ENCODE data around the gene ABCC4. TPM values are rescaled to one million over a fixed set of nuclear protein-coding genes. Genes with fewer than 3 reads are reported as not detected.
A peak's percentile ranks its signal among the peaks of the same experiment; 100 is the strongest.
"Not testable (repeated sequence)": the region's sequence is repeated elsewhere in the genome, so short reads cannot be mapped to it uniquely, and the experiment has no call there.

Gene ABCC4
- total RNA-seq, 5 donors from 2014 or later (not counting 1 experiment from before 2014, with no cell fraction given), result 8.9 to 12.5 (median 9.5) TPM

DNA sequence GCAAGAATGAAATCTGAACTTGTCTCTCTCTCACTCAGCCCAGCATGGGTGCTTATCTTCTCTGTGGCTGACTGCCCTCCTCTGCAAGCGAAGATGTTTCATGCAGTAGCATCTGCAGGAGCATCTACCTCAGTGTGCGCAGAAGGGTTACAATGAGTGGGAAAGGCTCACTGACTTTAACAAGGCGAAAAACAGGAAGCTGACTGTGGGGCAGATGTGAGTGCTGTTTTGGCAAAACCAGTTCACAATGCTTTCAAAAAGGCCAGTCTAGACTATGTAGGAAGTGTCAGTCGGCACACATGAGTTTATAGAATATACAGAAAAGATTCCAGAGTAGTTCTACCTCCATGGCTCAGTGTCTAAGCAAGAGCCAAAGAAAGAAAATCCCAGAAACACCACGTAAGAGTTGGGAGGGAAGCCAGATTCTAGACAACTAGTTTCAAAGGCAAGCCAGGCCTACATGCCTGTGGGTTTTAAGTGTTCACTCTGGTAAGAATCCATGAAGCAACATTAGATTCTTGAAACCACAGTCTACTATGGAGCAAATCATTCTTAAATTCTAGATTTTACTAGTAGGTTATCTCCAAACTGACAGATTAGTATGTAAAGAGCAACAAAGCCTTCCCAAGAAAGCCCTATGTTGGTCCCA, 124.5 kb downstream of the ABCC4 start:
- no peaks in the 10 kb centered on the region for H3K27me3 ChIP-seq (replicated peaks in 1 of 2; ENCODE audit: control insufficient read depth in 2 of 2, extremely low read depth in 1 of 2, insufficient read depth in 2 of 2, low read length in 1 of 2)
- WGBS (ENCODE audit: insufficient coverage), result 27% methylated on average over 2 of the region's 5 CpGs
- ATAC-seq (replicated peaks in 1 of 4), result peak; percentile 92 to 96 (median 94)
- Mint-ChIP-seq H3K27me3 (no peaks in the 10 kb centered on the region), H3K4me3 (peak overlapping the region in 2 of 3 donors; percentile 40 to 44), H3K4me1 (peaks cover 43 to 56% (median 47%) of the 10 kb centered on the region in 3 donors), H3K36me3 (peaks cover 73% of the 10 kb centered on the region), H3K27ac (peak overlapping the region; percentile 88 to 95), H3K9me3 (peaks cover 3 to 16% (median 11%) of the 10 kb centered on the region in 3 donors)
- H3K9me3 ChIP-seq, result no peaks in the 10 kb centered on the region
- no peak overlapping the region for H3K4me3 ChIP-seq (ENCODE audit: control insufficient read depth in 1 of 2, extremely low read depth in 1 of 2, low read length in 1 of 2)
- ChIA-PET CTCF (interaction anchor here (0.8 kb wide), 2 partner anchors 22 to 226 kb away, joined by 3 to 7 read pairs; no protein-coding TSS in a partner anchor), POLR2A (interaction anchor here in 1 of 2 donors (0.8 kb wide), 1 partner anchor 27 kb away, joined by 7 read pairs; no protein-coding TSS in a partner anchor)
- H3K36me3 ChIP-seq (ENCODE audit: control insufficient read depth in 2 of 2, extremely low read depth in 1 of 2, insufficient read depth in 1 of 2, low read length in 1 of 2), result peaks cover 4 to 5% of the 10 kb centered on the region in 2 donors
- H3K27ac ChIP-seq (ENCODE audit: low read length), result peak overlapping the region; percentile 73
- H3K4me1 ChIP-seq (ENCODE audit: control insufficient read depth in 1 of 2, extremely low read depth in 1 of 2, insufficient read depth in 2 of 2, low read length in 2 of 2), result peaks cover 17 to 27% of the 10 kb centered on the region in 2 experiments
- DNase-seq, result peak in 28 of 35 experiments; percentile 1 to 56 (median 18)

- DNase-seq (no peak), ATAC-seq (replicated peaks in 1 of 4) (no peak)
- H3K27me3 Mint-ChIP-seq, result no peaks in the 10 kb centered on the region
- no peak overlapping the region for H3K4me3 Mint-ChIP-seq
- H3K4me1 ChIP-seq (ENCODE audit: control insufficient read depth in 1 of 2, extremely low read depth in 1 of 2, insufficient read depth in 2 of 2, low read length in 2 of 2), result peaks cover 13 to 23% of the 10 kb centered on the region in 2 experiments
- H3K4me3 ChIP-seq (ENCODE audit: control insufficient read depth in 1 of 2, extremely low read depth in 1 of 2, low read length in 1 of 2), result no peak overlapping the region
- peaks cover 73% of the 10 kb centered on the region for H3K36me3 Mint-ChIP-seq
- H3K9me3 Mint-ChIP-seq, result peaks cover 0 to 11% (median 8%) of the 10 kb centered on the region in 3 donors
- H3K27me3 ChIP-seq (replicated peaks in 1 of 2; ENCODE audit: control insufficient read depth in 2 of 2, extremely low read depth in 1 of 2, insufficient read depth in 2 of 2, low read length in 1 of 2), result no peaks in the 10 kb centered on the region
- 94% methylated on average over 5 of the region's 14 CpGs for WGBS (ENCODE audit: insufficient coverage)
- no peak overlapping the region for H3K27ac ChIP-seq (ENCODE audit: low read length)
- CTCF ChIA-PET, result interaction anchor here in 1 of 2 donors (1.5 kb wide), 1 partner anchor 15 kb away, joined by 6 read pairs; no protein-coding TSS in a partner anchor
- POLR2A ChIA-PET, result no interaction called here
- peaks cover 30 to 37% (median 35%) of the 10 kb centered on the region in 3 donors for H3K4me1 Mint-ChIP-seq
- no peaks in the 10 kb centered on the region for H3K9me3 ChIP-seq
- peaks cover 4 to 7% of the 10 kb centered on the region in 2 donors for H3K36me3 ChIP-seq (ENCODE audit: control insufficient read depth in 2 of 2, extremely low read depth in 1 of 2, insufficient read depth in 1 of 2, low read length in 1 of 2)
- peak overlapping the region in 1 of 2 donors; percentile 48 for H3K27ac Mint-ChIP-seq
Measured at GRCh38 chr13:95174517-95174916, 126.7 kb downstream of the ABCC4 start.

- Mint-ChIP-seq H3K4me3 (no peak overlapping the region), H3K27ac (no peak overlapping the region), H3K4me1 (no peaks in the 10 kb centered on the region), H3K27me3 (no peaks in the 10 kb centered on the region), H3K9me3 (no peaks in the 10 kb centered on the region), H3K36me3 (peaks cover 60% of the 10 kb centered on the region)
- ATAC-seq (replicated peaks in 1 of 4) (no peak), DNase-seq (no peak)
- ChIA-PET POLR2A (no interaction called here), CTCF (no interaction called here)
- peaks cover 7 to 19% of the 10 kb centered on the region in 2 donors for H3K36me3 ChIP-seq (ENCODE audit: control insufficient read depth in 2 of 2, extremely low read depth in 1 of 2, insufficient read depth in 1 of 2, low read length in 1 of 2)
- H3K9me3 ChIP-seq, result no peaks in the 10 kb centered on the region
- H3K27ac ChIP-seq (ENCODE audit: low read length), result no peak overlapping the region
- H3K4me1 ChIP-seq (ENCODE audit: control insufficient read depth in 1 of 2, extremely low read depth in 1 of 2, insufficient read depth in 2 of 2, low read length in 2 of 2), result no peaks in the 10 kb centered on the region
- no peak overlapping the region for H3K4me3 ChIP-seq (ENCODE audit: control insufficient read depth in 1 of 2, extremely low read depth in 1 of 2, low read length in 1 of 2)
- H3K27me3 ChIP-seq (replicated peaks in 1 of 2; ENCODE audit: control insufficient read depth in 2 of 2, extremely low read depth in 1 of 2, insufficient read depth in 2 of 2, low read length in 1 of 2), result no peaks in the 10 kb centered on the region
- WGBS (ENCODE audit: insufficient coverage), result 100% methylated on average over 2 of the region's 6 CpGs
Measured at GRCh38 chr13:95168191-95168590, 133.1 kb downstream of the ABCC4 start.

DNA sequence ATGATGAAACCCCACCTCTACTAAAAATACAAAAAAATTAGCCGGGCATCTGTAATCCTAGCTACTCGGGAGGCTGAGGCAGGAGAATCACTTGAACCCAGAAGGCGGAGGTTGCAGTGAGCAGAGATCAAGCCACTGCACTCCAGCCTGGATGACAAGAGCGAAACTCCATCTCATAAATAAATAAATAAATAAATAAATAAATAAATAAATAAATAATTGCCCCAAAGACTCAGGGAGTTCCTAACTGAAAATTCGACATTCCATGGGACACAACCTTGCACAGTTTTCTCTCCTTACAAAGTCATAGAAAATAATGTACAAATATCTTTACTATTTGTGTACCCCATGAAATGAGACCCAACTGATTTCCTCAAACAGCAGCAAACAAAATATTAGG, 134.2 kb downstream of the ABCC4 start:
- H3K9me3 ChIP-seq; H3K4me1 Mint-ChIP-seq; CTCF ChIA-PET; H3K27ac ChIP-seq (ENCODE audit: low read length); H3K4me1 ChIP-seq (ENCODE audit: control insufficient read depth in 1 of 2, extremely low read depth in 1 of 2, insufficient read depth in 2 of 2, low read length in 2 of 2); H3K4me3 Mint-ChIP-seq; POLR2A ChIA-PET; DNase-seq; H3K4me3 ChIP-seq (ENCODE audit: control insufficient read depth in 1 of 2, extremely low read depth in 1 of 2, low read length in 1 of 2); ATAC-seq (replicated peaks in 1 of 4); H3K27ac Mint-ChIP-seq; H3K27me3 ChIP-seq (replicated peaks in 1 of 2; ENCODE audit: control insufficient read depth in 2 of 2, extremely low read depth in 1 of 2, insufficient read depth in 2 of 2, low read length in 1 of 2); H3K9me3 Mint-ChIP-seq; H3K27me3 Mint-ChIP-seq: not testable (repeated sequence)
- H3K36me3 Mint-ChIP-seq, result peaks cover 53% of the 10 kb centered on the region
- WGBS (ENCODE audit: insufficient coverage), result no CpG with 5 or more reads among the region's 5 CpGs
- H3K36me3 ChIP-seq (ENCODE audit: control insufficient read depth in 2 of 2, extremely low read depth in 1 of 2, insufficient read depth in 1 of 2, low read length in 1 of 2), result peaks cover 2 to 19% of the 10 kb centered on the region in 2 donors

DNA sequence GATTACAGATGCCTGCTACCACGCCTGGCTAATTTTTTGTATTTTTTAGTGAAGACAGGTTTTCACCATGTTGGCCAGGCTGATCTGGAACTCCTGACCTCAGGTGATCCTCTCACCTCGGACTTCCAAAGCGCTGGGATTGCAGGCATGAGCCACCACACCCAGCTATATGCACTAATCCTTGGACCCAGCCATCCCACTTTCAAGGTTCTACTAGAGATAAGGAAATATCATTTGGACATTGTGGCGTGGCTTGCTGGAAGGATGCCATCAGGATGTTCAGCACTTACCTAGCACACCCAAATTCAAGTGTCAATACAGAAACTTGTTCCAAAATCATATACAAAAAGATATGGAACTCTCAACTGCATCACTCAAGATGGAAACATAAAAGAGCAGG, 136.4 kb downstream of the ABCC4 start:
- no CpG with 5 or more reads among the region's 4 CpGs for WGBS (ENCODE audit: insufficient coverage)
- Histone ChIP-seq H3K36me3 (ENCODE audit: control insufficient read depth in 2 of 2, extremely low read depth in 1 of 2, insufficient read depth in 1 of 2, low read length in 1 of 2) (peaks cover 5 to 17% of the 10 kb centered on the region in 2 donors), H3K4me3 (ENCODE audit: control insufficient read depth in 1 of 2, extremely low read depth in 1 of 2, low read length in 1 of 2) (no peak overlapping the region), H3K27ac (ENCODE audit: low read length) (no peak overlapping the region), H3K4me1 (ENCODE audit: control insufficient read depth in 1 of 2, extremely low read depth in 1 of 2, insufficient read depth in 2 of 2, low read length in 2 of 2) (no peaks in the 10 kb centered on the region), H3K27me3 (replicated peaks in 1 of 2; ENCODE audit: control insufficient read depth in 2 of 2, extremely low read depth in 1 of 2, insufficient read depth in 2 of 2, low read length in 1 of 2) (no peaks in the 10 kb centered on the region), H3K9me3 (no peaks in the 10 kb centered on the region)
- Mint-ChIP-seq H3K4me1 (no peaks in the 10 kb centered on the region), H3K27ac (no peak overlapping the region), H3K9me3 (no peaks in the 10 kb centered on the region), H3K4me3 (no peak overlapping the region), H3K27me3 (no peaks in the 10 kb centered on the region), H3K36me3 (peaks cover 48% of the 10 kb centered on the region)
- ATAC-seq (replicated peaks in 1 of 4) (no peak), DNase-seq (no peak)
- CTCF ChIA-PET, result interaction anchor here in 1 of 2 donors (1.2 kb wide), 1 partner anchor 24 kb away, joined by 3 read pairs; no protein-coding TSS in a partner anchor
- POLR2A ChIA-PET, result interaction anchor here in 1 of 2 donors (0.6 kb wide), 1 partner anchor 43 kb away, joined by 3 read pairs; no protein-coding TSS in a partner anchor

DNA sequence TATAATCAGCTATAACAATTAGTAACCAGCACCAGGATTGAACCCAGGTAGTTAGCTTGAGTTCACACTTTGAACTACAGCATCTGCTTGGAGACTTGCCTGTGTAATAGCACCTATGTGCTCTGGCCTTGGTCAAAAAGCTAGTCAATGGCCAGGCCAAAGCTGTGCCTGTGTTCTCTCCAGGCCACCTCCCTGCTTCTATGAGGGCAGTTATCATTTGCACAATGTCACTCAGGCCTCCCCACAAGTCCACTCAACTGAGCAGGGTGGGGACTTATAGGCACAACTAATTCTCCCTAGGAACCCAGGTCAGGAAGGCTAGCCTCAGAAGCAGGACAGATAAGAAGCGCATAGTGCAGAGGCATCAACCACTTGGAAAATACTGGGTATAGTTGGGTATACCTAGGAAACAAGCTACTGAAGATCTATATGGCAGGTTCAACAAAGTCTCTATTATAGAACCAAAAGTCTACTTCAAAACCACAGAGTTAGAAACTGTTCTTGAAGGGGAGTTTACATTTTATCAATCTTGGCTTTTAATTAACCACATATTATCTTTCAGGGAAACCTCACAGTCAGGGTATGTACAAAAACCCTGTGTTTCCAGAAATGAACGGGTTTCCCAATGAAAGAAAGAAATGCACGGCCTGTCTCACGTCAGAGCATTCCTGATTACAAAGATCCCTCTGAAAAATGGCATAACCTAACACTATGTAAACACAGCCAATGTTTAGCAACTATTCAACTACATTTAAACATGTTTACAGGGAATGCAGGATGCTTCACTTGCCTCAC, 140.9 kb downstream of the ABCC4 start:
- Histone ChIP-seq H3K36me3 (ENCODE audit: control insufficient read depth in 2 of 2, extremely low read depth in 1 of 2, insufficient read depth in 1 of 2, low read length in 1 of 2) (peaks cover 10 to 12% of the 10 kb centered on the region in 2 donors), H3K27ac (ENCODE audit: low read length) (no peak overlapping the region), H3K9me3 (no peaks in the 10 kb centered on the region), H3K4me3 (ENCODE audit: control insufficient read depth in 1 of 2, extremely low read depth in 1 of 2, low read length in 1 of 2) (no peak overlapping the region), H3K27me3 (replicated peaks in 1 of 2; ENCODE audit: control insufficient read depth in 2 of 2, extremely low read depth in 1 of 2, insufficient read depth in 2 of 2, low read length in 1 of 2) (no peaks in the 10 kb centered on the region), H3K4me1 (ENCODE audit: control insufficient read depth in 1 of 2, extremely low read depth in 1 of 2, insufficient read depth in 2 of 2, low read length in 2 of 2) (no peaks in the 10 kb centered on the region)
- Mint-ChIP-seq H3K36me3 (peaks cover 38% of the 10 kb centered on the region), H3K9me3 (no peaks in the 10 kb centered on the region), H3K4me1 (no peaks in the 10 kb centered on the region), H3K27ac (no peak overlapping the region), H3K27me3 (no peaks in the 10 kb centered on the region), H3K4me3 (no peak overlapping the region)
- ChIA-PET CTCF (interaction anchor here in 1 of 2 donors (0.5 kb wide), 1 partner anchor 572 kb away, joined by 6 read pairs; no protein-coding TSS in a partner anchor), POLR2A (interaction anchor here in 1 of 2 donors (0.5 kb wide), 1 partner anchor 689 kb away, joined by 6 read pairs; no protein-coding TSS in a partner anchor)
- no peak for ATAC-seq (replicated peaks in 1 of 4)
- no peak for DNase-seq
- 42% methylated on average over 3 of the region's 4 CpGs for WGBS (ENCODE audit: insufficient coverage)

All from T-cell (primary cell).